Retinal pigment epithelial cell (primary cell): ENCODE results near the gene PDCD6IP.

Experiments used
- DNase-seq: peaks from one replicate; pipeline ENCODE4 v3.0.0-alpha.2; 2010; ENCODE audit warnings: low read depth
- H3K4me3 ChIP-seq: 2 replicates; pipeline ENCODE4 v1.5.1; 2011; ENCODE audit warnings: mild to moderate bottlenecking, low read length, control low read depth, moderate library complexity
- CTCF ChIP-seq: conservative IDR thresholded peaks from 2 replicates; pipeline ENCODE4 v1.5.1; 2011; ENCODE audit warnings: low read depth, low read length, control low read depth, inconsistent platforms

The PDCD6IP gene

GRCh38 chr3:33883951-33884561 is 85.6 kb downstream of the PDCD6IP start:
- no peak for DNase-seq
- H3K4me3 ChIP-seq: no peak overlapping the region
- TF ChIP-seq CTCF: no peak

- DNase-seq: no peak
- no peak for TF ChIP-seq CTCF
Measured at GRCh38 chr3:33884701-33885100, 86.3 kb downstream of the PDCD6IP start.

GRCh38 chr3:33885496-33885895 is 87.1 kb downstream of the PDCD6IP start:
- TF ChIP-seq CTCF: no peak
- no peak for DNase-seq
- H3K4me3 ChIP-seq: no peak overlapping the region

More at GRCh38 chr3:33884701-33885100, 86.3 kb downstream of the PDCD6IP start:
- H3K4me3 ChIP-seq: no peak overlapping the region

- DNase-seq: peak; percentile 6
- TF ChIP-seq CTCF: no peak
- no peak overlapping the region for H3K4me3 ChIP-seq
Measured at GRCh38 chr3:33886015-33886414, 87.6 kb downstream of the PDCD6IP start.

GRCh38 chr3:33887478-33887877 is 89.0 kb downstream of the PDCD6IP start:
- no peak for TF ChIP-seq CTCF
- no peak overlapping the region for H3K4me3 ChIP-seq
- DNase-seq: no peak

GRCh38 chr3:33889394-33890039 is 91.1 kb downstream of the PDCD6IP start:
- TF ChIP-seq CTCF: no peak
- H3K4me3 ChIP-seq: no peak overlapping the region
- no peak for DNase-seq

GRCh38 chr3:33892655-33893054 is 94.2 kb downstream of the PDCD6IP start:
- no peak for TF ChIP-seq CTCF
- DNase-seq: no peak
- H3K4me3 ChIP-seq: no peak overlapping the region
